ENCODE data around the gene ZBTB17. TPM values are rescaled to one million over a fixed set of nuclear protein-coding genes. Genes with fewer than 3 reads are reported as not detected.
"Not testable (repeated sequence)": the region's sequence is repeated elsewhere in the genome, so short reads cannot be mapped to it uniquely, and the experiment has no call there.

ZBTB17 gene
- total RNA-seq, result 10 to 100 TPM; 74.2 to 86.9 (median 81.1) TPM

DNA sequence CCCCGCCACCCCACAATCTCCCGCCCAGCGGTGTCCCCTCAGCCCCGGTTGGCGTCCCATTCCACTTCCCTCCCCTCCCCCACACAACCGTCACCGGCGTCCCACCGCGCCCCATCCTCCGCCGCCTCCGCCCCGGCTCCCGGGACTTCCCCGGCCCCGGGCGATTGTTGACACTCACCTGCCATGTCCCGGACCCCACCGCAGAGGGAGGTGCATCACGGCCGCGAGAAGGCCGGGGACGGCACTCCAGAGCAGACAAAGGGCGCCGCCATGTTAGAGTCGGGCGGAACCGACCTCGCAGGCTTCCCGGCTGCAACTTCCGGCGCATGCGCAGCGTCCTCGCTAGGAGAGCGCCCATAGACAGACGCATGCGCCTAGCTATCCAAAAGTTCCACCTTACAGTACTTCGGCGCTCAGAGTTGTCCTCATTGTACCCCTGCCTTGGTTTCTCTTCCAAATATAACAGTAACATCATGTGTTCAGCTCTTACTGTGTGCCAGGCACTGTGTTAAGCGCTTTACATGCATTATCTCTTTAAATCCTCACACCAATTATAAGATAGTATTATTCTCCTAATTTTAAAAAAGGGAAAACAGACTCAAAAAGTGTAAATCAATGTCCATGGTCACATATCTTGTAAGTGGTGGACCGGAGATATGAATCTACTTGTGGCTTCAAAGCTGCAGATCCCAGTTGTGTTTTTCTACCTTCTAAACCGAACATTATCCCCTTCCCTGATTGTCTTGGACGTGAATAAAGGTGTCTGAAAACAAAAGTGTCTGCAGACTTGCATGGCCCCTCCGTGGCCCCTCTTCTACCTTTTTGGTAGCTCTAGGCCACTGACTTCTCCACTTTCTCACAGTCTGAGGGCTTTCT lies at the start of gene ZBTB17:
ZBTB17 (minus strand) TSS at position 297 of the 876 bp plus-strand sequence. CDS start 27,606 bp downstream, outside the sequence.
- Mint-ChIP-seq H3K36me3 (ENCODE audit: insufficient read depth) (peaks cover 20% of the 10 kb centered on the region), H3K4me1 (ENCODE audit: low read depth) (peaks cover 40% of the 10 kb centered on the region), H3K27me3 (ENCODE audit: low read depth) (no peaks in the 10 kb centered on the region), H3K9me3 (no peaks in the 10 kb centered on the region), H3K4me3 (peak within 1 kb of the TSS; percentile 90)
- peak; percentile 96 for DNase-seq
- ATAC-seq, result peak; percentile 84

DNA sequence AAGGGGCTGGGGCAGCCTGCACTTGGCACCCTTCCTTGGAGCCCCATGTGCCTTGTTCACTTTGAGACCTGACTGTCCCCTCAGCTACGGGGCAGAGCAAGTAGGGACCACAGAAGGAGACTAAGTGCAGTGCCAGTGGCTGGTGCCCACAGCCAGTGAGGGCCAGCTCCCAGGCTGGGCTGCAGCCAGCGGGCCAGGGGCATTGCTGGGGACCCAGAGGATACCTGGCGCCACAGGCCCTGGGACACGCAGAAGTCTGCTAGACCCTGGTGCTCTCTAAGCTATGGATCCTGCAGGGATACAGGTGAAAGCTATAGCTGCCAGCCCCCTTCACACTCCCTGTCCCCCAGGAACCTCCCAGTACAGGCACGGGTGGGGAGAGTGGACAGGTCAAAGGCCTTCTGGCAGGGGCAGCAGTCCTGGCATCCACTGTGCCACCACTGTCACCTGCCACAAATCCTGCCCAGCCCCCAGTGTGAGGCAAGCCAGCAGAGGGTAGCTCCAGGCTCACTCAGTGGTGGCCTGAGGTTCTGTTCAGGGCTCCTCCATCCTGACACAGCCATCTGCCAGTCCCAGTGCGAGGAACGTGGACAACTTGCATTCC lies 47.3 kb upstream of the ZBTB17 start:
- ATAC-seq, result no peak
- Mint-ChIP-seq H3K36me3 (ENCODE audit: insufficient read depth) (no peaks in the 10 kb centered on the region), H3K27me3 (ENCODE audit: low read depth) (peaks cover 5% of the 10 kb centered on the region), H3K4me1 (ENCODE audit: low read depth) (peaks cover 8% of the 10 kb centered on the region), H3K9me3 (no peaks in the 10 kb centered on the region), H3K4me3 (no peak overlapping the region)
- DNase-seq, result no peak

DNA sequence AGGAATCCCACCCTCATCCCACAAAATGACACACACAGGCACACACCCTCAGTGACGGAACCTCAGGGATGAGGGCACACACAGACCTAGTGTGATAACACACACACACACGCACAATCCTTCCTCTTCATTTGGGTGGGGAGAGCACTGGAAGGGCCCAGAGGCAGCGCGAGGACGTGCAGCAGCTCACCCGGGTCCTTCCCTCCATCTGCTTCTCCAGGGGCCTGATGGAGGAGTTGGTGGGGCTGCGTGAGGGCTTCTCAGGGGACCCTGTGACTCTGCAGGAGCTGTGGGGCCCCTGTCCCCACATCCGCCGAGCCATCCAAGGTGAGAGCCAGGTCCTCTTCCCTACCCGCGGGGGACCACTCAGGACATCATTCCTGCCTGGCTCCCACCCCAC lies 46.5 kb upstream of the ZBTB17 start:
- H3K4me1 Mint-ChIP-seq (ENCODE audit: low read depth), result peaks cover 4% of the 10 kb centered on the region
- no peaks in the 10 kb centered on the region for H3K27me3 Mint-ChIP-seq (ENCODE audit: low read depth)
- no peaks in the 10 kb centered on the region for H3K9me3 Mint-ChIP-seq
- no peak for DNase-seq
- H3K4me3 Mint-ChIP-seq, result no peak overlapping the region
- no peaks in the 10 kb centered on the region for H3K36me3 Mint-ChIP-seq (ENCODE audit: insufficient read depth)
- ATAC-seq, result no peak

DNA sequence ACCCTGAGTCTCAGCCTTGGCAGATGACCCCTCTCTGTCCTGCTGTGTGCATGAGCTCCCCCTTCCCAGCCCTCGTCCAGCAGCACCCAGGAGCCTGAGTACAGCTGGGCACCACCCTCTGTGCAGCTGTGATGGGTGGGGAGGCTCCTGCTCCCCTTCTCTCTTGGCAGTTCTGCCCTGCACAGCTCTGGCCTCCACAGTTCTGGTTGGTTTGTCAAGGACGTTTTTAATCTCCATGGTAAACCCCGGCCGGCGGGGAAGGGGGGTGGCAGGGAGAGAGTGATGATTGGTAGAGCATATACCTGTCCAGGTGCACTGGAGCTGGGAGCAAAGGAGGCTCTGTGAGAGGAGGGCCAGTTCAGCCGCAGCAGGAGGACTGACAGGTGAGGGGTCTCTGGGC lies 45.8 kb upstream of the ZBTB17 start, which contains the start of gene CLCNKA:
CLCNKA (plus strand) TSS at position 356 of the 400 bp plus-strand sequence. CDS start 584 bp downstream, outside the sequence.
- no peak for DNase-seq
- no peak within 1 kb of the TSS for H3K4me3 Mint-ChIP-seq
- no peaks in the 10 kb centered on the region for H3K27me3 Mint-ChIP-seq (ENCODE audit: low read depth)
- no peaks in the 10 kb centered on the region for H3K9me3 Mint-ChIP-seq
- H3K4me1 Mint-ChIP-seq (ENCODE audit: low read depth), result no peaks in the 10 kb centered on the region
- H3K36me3 Mint-ChIP-seq (ENCODE audit: insufficient read depth), result no peaks in the 10 kb centered on the region
- no peak for ATAC-seq

DNA sequence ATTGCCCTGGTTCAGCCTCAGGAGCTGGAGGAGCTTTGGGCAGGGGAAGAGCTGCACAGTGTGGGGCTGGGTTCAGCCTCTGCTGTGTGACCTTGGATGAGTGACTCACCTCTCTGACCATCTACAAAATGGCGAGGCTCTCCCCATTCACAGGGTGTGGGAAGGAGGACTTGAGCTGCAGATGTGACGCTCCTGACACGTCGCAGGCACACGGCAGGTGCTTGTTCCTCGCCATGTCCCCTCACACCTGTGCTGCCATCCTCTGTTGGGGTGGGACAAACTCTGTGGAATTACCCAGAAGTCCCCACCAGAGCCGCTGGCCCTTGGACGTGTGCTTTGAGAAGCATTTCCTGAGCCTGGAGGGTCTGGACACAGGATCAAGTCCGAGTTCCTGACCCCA lies 45.0 kb upstream of the ZBTB17 start:
- H3K9me3 Mint-ChIP-seq; H3K36me3 Mint-ChIP-seq (ENCODE audit: insufficient read depth); H3K4me3 Mint-ChIP-seq; H3K4me1 Mint-ChIP-seq (ENCODE audit: low read depth); ATAC-seq; H3K27me3 Mint-ChIP-seq (ENCODE audit: low read depth); DNase-seq: not testable (repeated sequence)

DNA sequence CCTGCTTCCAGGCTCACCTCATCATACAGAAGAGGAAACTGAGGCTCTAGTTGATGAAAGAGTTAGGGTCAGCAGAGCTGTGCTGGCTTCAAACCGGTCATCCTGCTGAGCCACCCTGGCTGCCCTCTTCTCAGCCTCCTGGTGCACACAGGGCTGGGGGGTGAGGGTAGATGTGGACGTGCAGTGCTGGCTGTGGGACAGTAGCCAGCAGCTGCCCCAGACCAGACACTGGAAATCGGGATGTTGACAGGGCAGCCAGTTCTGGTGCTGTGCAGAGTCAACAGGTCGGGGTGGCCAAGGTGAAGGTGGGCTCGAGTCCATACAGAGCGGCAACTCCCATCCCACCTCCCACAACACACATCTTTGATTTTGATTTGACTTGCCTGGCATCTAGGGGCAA lies 44.4 kb upstream of the ZBTB17 start:
- Mint-ChIP-seq H3K27me3 (ENCODE audit: low read depth) (peaks cover under 1% of the 10 kb centered on the region), H3K9me3 (no peaks in the 10 kb centered on the region), H3K36me3 (ENCODE audit: insufficient read depth) (no peaks in the 10 kb centered on the region), H3K4me3 (no peak overlapping the region), H3K4me1 (ENCODE audit: low read depth) (no peaks in the 10 kb centered on the region)
- DNase-seq, result no peak
- ATAC-seq, result no peak

DNA sequence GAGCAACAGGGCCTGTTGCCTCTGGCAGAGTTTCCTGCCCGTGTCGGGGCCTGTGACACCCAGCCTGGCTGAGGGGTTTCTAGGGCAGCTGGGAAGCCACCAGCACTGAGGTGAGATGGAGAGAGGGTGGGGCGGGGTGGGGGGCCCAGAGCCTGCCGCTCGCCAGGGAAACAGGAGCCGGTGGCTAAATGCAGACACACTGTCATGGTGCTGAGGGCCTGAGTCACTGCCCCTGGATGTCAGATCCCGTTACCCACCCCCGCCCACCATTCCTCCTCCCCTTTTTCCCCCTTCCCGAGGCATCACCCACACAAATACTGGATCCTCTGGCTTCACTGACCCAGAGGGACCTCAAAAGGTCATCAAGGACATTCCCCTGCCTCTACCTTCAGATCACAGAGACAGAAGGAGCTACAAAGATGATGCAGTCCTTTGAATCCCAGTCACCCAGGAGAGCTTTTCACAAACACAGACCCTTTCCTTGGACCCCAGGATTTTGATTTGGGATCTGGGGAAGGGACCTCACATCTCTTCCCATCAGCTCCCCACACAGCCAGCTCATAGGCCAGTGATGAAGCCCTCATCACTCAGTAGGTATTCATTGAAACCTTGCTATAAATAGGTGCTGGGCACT lies 43.9 kb upstream of the ZBTB17 start:
- Mint-ChIP-seq H3K4me3 (no peak overlapping the region), H3K4me1 (ENCODE audit: low read depth) (no peaks in the 10 kb centered on the region), H3K36me3 (ENCODE audit: insufficient read depth) (no peaks in the 10 kb centered on the region), H3K27me3 (ENCODE audit: low read depth) (peaks cover 5% of the 10 kb centered on the region), H3K9me3 (no peaks in the 10 kb centered on the region)
- DNase-seq (no peak), ATAC-seq (no peak)

DNA sequence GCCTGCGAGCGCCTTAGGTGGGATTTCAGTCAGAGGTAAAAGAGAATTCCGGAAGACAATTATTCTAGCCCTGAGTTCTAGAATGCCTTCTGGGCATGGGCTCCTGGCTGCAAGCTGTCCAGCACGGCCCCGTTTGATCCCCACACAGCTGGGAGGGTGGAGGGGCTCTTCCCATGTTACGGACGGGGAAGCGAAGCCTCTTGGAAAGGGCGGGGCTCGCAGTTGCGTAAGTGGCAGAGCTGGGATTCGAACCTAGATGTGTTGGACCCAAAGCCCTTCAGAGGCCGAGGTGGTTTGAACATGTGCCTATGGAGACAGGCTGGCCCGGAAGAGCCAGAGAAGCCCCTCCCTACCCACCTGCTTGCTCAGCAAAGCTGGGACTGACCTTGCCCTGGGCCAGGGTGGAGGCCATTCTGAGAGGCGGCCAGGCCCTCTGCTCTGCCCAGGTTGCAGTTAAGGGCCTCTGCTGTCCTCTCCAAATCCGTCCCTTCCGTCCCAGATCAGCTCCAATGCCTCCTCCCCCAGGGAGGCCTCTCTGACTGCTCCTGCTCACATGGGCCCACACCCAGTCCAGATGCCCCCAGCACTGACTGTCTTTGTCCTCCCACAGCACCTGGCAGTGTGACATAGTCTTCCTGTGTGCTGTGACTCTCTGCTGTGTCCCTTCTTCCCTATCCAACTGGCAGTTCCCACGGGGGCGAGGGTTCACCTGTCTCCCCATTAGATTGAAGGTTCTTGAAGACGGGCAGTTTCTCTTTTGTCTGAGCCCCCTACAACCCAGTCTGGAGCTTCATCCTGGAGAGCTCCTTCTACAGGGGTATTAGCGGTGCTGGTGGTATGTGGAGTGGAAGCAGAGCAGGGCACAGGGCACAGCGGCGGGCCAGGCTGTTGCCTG lies 43.1 kb upstream of the ZBTB17 start:
- peaks cover 12% of the 10 kb centered on the region for H3K27me3 Mint-ChIP-seq (ENCODE audit: low read depth)
- no peaks in the 10 kb centered on the region for H3K9me3 Mint-ChIP-seq
- no peak for DNase-seq
- peaks cover 2% of the 10 kb centered on the region for H3K4me1 Mint-ChIP-seq (ENCODE audit: low read depth)
- ATAC-seq, result no peak
- H3K36me3 Mint-ChIP-seq (ENCODE audit: insufficient read depth), result no peaks in the 10 kb centered on the region
- no peak overlapping the region for H3K4me3 Mint-ChIP-seq

DNA sequence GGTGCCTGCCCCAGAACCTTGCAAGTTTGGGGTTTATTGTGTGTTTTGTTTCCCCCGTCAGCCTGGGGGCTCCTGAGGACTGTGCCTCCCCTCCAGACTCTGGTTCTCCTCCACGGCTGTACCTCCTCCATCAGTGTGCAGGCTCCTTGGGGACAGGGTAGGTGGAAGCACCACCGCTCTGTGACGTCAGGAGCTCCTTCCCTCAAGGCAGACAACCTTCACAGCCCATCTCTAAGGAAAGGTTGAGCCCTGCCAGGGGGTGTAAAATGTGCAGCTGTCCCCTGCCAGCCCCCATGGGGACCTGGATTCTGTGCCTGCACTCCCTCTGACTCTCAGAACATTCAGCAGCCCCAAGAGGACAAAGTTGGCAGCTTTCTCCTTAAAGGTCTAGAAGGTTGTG lies 42.4 kb upstream of the ZBTB17 start:
- Mint-ChIP-seq H3K4me1 (ENCODE audit: low read depth) (peaks cover 5% of the 10 kb centered on the region), H3K9me3 (no peaks in the 10 kb centered on the region), H3K36me3 (ENCODE audit: insufficient read depth) (no peaks in the 10 kb centered on the region), H3K27me3 (ENCODE audit: low read depth) (peaks cover 14% of the 10 kb centered on the region), H3K4me3 (no peak overlapping the region)
- ATAC-seq (no peak), DNase-seq (no peak)

DNA sequence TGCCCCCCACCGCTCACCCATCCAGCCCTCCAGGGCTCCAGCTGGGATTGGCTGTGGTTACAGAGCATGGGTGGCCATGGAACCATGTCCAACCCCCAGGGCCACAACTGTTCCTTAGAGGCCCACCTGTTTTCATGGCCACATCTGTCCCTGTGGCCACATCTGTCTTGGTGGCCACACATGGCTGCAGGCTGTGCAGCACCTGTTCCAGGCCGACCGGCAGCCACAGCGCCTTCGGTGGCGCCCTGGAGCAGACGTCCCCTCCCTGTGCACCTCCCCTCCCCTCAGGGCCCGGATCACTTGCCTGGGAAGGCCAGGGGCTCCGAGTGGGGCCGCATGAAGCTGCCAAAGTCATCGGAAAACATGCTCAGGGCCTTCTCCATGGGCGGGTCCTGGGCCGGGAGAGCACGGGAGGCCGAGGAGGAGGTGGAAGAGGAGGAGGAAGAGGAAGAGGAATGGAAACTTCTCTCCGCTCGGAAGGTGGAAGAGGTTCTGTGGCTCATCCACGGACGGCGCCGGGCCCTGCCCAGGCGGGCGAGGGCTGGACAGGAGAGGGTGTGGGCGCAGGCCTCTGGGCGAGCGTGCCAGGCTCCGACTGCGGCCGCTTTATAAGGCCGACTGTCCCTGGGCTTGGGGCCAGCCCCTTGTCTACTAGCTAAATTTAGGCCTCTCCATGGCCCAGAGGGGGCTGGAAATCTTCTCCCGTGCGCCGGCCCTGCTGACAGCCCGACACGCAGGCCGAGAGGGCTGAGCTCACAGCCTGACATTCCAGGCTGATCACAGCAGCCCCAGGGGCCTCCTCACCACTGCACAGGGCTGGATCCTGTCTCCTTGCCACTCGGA lies 41.8 kb upstream of the ZBTB17 start, which contains the start of gene HSPB7:
HSPB7 (minus strand) TSS at position 583 of the 843 bp plus-strand sequence; CDS start at position 503, 80 bp downstream.
- Mint-ChIP-seq H3K4me1 (ENCODE audit: low read depth) (peaks cover 5% of the 10 kb centered on the region), H3K27me3 (ENCODE audit: low read depth) (peaks cover 14% of the 10 kb centered on the region), H3K9me3 (no peaks in the 10 kb centered on the region), H3K36me3 (ENCODE audit: insufficient read depth) (no peaks in the 10 kb centered on the region), H3K4me3 (no peak within 1 kb of the TSS)
- no peak for DNase-seq
- no peak for ATAC-seq

DNA sequence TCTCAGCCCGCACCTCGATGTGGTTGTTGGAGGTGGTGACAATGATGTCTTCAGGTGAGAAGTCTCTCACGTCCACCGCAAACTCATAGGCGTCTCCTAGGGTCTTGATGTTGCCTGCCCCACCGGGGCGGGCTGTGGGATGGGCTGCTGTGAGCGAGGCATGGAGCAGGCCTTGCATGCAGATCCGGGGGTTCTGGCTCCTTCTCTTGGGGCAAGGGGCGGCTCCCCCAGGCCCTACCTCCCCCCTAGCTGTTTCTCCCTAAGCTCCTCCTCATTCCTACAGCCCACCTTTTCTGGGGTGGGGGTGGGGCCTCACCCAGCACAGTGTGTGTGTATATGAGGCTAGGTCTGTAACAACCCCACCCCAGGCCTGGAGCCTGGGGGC lies 41.2 kb upstream of the ZBTB17 start:
- Mint-ChIP-seq H3K4me3 (no peak overlapping the region), H3K36me3 (ENCODE audit: insufficient read depth) (no peaks in the 10 kb centered on the region), H3K4me1 (ENCODE audit: low read depth) (peaks cover 9% of the 10 kb centered on the region), H3K9me3 (no peaks in the 10 kb centered on the region), H3K27me3 (ENCODE audit: low read depth) (peaks cover 17% of the 10 kb centered on the region)
- ATAC-seq (no peak), DNase-seq (no peak)

DNA sequence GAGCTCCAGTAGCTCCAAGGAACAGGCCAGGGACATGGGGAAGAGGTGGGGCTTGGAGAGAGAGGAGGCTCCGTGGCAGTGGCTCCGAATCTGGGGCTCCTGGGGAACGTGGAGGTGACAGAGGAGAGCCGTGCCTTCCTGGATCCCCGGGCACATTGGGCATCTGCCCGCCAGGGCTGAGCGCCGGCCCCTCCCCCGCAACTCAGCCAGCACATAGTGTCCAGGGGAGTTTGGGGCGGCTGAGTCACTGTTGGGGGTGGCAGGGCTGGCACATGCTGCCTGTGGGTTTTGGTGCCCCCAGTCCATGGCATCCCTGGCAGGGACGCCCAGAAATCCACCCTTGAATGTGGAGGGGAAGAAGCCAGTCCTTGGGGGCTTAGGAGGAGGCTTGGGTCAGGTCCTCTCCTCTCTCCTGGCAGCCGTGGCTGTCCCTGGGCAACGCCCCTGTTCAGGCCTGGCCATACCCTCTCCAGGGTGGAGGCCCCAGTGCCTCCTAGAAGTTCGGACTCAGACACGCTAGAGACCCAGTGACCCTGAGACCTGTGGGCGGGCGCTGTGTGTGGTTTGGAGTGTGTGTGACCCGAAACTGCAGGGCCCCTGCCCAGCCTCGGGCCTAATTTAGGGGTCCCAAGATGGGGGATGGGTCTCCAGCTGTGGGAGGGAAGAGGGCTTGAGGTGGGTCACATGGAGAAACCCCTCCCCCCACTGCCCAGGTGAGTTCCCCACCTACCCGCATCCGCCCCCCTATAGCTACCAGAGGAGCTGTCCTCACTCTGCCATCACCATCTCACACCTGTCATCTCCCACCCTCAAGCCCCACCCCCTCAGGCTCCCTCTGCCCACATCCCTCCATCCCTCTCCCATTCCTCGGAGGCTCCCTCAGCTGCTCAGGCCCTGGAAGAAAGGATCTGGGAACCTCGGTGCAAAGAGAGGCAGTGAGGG lies 40.3 kb upstream of the ZBTB17 start:
- DNase-seq, result no peak
- H3K9me3 Mint-ChIP-seq, result no peaks in the 10 kb centered on the region
- ATAC-seq, result no peak
- peaks cover 9% of the 10 kb centered on the region for H3K4me1 Mint-ChIP-seq (ENCODE audit: low read depth)
- H3K36me3 Mint-ChIP-seq (ENCODE audit: insufficient read depth), result no peaks in the 10 kb centered on the region
- H3K4me3 Mint-ChIP-seq, result no peak overlapping the region
- peaks cover 17% of the 10 kb centered on the region for H3K27me3 Mint-ChIP-seq (ENCODE audit: low read depth)
